Colon (tissue), 2 donors: ENCODE measurements around the gene P2RY8.
"Not testable (repeated sequence)": the region's sequence is repeated elsewhere in the genome, so short reads cannot be mapped to it uniquely, and the experiment has no call there.

Experiments used
- FAIRE-seq: peaks from 2 replicates; lab custom pipeline; 2012; peaks lifted over from hg19 to GRCh38; lab: Jason Lieb, UNC
- donor health status: control.
- donor health status: control.

P2RY8 gene

GRCh38 chrX:1545776-1546408, 8.9 kb upstream of the P2RY8 start:
- FAIRE-seq: no peak

- FAIRE-seq: no peak
Measured at GRCh38 chrX:1542994-1543725, 6.2 kb upstream of the P2RY8 start.

DNA sequence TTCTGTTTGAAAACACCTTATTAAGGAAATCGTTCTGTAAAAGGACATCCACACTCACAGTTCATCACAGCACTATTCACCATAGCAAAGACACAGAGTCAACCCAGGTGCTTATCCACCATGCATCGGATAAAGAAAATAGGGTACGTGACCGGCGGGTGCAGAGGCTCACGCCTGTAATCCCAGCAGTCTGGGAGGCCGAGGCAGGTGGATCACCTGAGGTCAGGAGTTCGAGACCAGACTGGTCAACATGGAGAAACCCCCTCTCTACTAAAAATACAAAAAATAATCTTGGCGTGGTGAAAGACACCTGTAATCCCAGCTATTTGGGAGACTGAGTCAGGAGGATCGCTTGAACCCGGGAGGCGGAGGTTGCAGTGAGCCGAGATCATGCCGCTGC, 2.2 kb upstream of the P2RY8 start:
- not testable (repeated sequence) for FAIRE-seq

DNA sequence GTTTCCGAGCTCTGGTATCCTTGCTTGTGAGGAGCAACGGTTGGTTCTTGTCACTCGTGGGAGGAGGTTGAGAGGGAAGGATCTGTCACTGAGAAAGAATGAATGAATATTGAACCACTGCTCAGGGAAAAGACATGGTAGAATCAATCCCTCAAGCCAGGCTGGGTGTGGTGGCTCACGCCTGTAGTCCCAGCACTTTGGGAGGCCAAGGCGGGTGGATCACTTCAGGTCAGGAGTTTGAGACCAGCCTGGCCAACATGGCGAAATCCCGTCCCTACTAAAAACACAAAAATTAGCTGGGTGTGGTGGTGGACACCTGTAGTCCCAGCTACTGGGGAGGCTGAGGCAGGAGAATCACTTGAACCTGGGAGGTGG, 718 bp upstream of the P2RY8 start:
- FAIRE-seq: not testable (repeated sequence)

DNA sequence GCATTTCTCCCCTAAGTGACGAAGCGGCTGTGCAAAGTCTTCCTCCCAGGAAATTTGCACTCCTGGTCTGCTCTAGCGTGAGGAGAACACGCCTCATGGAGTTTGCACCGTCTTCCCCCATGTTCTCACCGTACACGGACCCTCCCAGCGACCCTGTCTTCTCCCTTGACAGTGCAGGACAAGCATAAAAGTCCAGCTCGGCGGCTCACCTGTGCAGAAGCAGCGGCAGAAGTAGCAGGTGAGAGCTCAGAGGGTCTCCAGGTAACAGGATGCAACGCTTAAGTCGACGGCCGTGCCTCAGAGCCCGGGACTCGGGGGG, 314 bp downstream of the P2RY8 start:
- FAIRE-seq: no peak

GRCh38 chrX:1535241-1536041, 1.5 kb downstream of the P2RY8 start:
- FAIRE-seq: no peak

- FAIRE-seq: no peak
Measured at GRCh38 chrX:1534301-1535168, 2.5 kb downstream of the P2RY8 start.

DNA sequence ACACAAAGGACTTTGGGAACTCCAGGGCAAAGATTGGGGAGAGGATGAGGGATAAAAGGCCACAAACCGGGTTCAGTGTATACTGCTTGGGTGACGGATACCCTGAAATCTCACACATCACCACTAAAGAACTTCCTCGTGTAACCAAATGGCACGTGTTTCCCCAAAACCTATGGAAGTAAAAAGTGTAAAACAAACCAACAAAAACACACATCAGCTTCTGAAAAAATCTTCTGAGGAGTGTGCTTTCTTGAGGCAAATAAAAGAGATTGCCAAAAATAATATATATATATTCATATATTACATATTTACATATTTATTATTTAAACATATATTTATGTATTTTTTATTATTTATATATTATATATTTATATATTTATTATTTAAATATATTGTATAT, 3.9 kb downstream of the P2RY8 start:
- no peak for FAIRE-seq

DNA sequence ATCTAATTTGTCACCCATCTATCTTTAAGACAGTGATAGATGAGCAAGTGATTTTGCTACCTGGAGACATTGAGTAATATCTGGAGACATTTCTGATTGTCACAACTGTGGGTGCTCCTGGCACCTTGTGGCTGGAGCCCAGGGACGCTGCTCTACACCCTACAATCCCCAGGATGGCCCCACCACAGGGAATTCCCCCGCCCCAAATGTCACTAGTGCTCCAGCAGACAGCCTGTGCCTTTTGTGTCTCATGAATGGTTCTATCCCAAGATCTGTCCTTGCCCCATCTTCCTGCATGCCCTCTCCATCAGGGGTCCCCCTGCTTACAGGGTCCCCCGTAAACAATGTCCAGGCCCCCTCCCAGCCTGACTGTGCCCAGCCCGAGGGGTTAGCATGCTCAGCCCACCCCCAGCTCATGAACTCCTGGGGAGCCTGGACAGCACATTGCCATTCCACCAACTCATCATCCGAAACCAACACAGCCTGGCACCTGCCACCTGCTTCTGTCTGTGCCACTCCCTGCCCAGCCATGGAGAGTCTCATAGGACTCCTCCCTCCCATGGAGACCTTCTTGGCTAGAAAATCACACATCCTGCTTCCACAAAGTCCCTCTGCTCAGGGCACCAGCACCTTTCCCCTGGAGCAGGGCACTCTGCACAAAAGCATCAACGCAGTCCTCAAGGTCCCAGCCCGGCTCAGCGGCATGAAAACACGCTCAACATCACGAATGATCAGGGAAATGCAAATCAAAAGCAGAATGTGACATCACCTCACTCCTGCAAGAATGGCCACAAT, 5.7 kb downstream of the P2RY8 start:
- no peak for FAIRE-seq

DNA sequence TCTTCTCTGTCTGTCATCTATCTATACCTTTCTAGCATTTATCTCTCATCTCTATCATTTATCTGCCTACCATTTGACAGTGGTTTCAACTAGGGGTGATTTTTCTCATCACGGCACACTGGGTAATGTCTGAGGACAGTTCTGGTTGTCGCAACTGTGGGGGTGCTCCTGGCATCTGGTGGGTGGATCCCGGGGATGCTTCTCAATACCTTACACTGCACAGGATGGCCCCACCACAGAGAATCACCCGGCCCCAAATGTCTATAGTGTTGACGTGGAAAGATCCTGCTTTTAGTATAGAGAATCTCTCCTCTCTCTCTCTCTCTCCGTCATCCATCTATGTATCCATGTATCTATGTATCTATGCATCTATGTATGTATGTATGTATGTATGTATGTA, 7.2 kb downstream of the P2RY8 start:
- FAIRE-seq: no peak

- FAIRE-seq: no peak
Measured at GRCh38 chrX:1529328-1529727, 7.7 kb downstream of the P2RY8 start.

DNA sequence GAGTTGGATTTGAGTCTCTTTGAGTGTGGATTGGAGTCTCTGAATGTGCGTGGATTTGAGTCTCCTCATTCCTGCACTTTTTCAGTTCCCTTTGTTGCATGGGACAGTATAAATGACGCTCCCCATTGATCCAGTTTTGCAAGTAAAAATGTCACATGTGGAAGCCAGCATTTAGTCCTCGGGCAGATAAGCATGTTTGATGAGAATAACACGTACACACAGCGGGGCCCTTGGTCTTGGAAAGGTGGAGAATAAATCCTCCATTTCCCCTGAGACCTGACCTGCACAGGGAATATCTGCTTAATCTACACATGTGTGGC, 8.1 kb downstream of the P2RY8 start:
- no peak for FAIRE-seq

DNA sequence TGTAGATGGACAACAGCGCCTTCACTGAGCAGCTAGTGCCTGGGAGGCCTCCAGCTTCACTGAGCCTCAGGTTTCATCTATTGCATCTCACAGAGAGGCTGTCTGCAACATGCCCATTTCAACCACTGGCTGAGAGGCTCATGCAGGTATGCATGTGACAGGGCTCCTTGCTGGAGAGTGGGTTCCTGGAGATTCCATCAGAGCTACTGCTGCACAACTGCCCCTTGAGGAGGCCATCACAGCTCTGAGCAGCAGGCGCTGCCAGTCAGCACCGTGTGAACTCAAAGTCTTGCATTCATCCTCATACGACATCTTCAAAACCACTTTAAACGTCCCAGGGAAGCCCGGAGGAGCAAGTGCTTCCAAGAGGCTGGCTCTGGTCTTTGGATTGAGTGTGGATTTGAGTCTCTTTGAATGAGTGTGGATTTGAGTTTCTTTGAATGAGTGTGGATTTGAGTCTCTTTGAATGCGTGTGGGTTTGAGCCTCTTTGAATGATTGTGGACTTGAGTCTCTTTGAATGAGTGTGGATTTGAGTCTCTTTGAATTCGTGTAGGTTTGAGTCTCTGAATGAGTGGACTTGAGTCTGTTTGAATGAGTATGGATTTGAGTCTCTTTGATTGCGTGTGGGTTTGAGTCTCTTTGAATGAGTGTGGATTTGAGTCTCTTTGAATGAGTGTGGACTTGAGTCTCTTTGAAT, 8.7 kb downstream of the P2RY8 start:
- FAIRE-seq: no peak

DNA sequence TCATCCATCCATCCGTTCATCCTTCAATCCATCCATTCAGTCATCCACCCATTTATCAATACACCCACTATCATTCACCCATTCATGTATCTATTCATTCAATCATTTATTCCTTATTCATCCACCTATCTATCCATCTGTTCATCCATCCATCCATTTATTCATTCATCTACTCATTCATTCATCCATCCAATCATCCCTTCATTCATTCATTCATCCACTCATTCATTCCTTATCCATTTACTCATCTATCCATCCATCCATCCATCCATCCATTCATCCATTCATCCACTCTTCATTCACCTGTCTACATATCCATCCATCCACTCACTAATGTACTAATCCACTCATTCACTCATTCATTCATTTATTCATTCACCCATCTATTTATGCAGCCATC, 9.5 kb downstream of the P2RY8 start:
- no peak for FAIRE-seq

DNA sequence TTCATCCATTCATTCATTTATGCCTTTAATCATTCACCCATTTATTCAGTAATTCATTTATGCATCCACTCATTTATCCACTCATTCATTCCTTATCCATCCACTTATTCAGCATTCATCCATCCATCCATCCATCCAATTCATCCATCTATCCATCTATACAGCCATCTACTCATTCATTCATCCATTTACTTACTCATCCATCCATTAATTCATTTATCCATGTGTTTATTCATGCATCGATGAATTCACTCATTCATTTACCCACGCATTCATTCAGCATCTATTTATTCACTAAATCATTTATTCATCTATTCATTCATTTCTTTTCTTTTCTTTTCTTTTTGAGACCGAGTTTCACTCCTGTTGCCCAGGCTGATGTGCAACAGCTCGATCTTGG, 10.4 kb downstream of the P2RY8 start:
- FAIRE-seq: no peak

GRCh38 chrX:1525583-1526355, 11.2 kb downstream of the P2RY8 start:
- no peak for FAIRE-seq

GRCh38 chrX:1524874-1525582, 12.0 kb downstream of the P2RY8 start:
- no peak for FAIRE-seq

GRCh38 chrX:1522905-1523304, 14.1 kb downstream of the P2RY8 start:
- not testable (repeated sequence) for FAIRE-seq

DNA sequence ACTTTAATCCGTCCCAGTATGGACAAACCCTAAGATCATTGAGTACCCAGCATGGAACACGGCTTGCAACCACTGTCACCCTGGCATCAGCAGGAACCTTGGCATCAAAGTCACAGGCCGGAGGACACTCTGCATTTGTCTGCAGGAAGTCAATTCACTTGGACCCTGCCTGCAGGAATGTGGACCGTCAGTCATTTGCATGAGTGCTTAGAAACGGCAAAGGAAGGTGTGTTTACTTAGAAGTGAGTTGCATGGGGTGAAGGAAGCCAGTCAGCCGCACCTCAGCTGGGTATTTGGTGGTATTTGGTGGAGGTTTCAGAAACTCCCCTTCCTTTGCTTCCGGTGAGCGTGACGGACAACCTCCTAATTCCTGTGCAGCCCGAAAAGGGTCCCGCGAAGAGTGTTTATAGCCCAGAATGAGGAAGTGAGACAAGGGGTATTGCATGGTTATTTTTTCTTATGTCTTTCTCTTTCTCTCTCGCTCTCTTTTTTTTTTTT, 15.5 kb downstream of the P2RY8 start:
- FAIRE-seq: no peak

DNA sequence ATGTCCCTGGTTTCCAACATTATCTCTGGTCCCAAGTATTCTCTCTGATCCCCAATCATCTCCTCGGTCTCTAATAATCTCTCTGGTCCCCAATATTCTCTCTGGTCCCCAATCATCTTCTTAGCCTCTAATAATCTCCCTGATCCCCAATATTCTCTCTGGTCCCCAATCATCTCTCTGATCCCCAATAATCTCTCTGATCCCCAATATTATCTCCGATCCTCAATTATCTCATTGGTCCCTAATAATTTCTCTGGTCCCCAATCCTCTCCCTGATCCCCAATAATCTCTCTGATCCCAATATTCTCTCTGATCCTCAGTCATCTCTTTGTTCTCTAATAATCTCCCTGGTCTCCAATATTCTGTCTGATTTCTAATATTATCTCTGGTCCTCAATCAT, 16.6 kb downstream of the P2RY8 start:
- FAIRE-seq: no peak
